PFSK-1 (cell line): Measurements from ENCODE around the gene MED27.

Experiments
- FOXP2 ChIP-seq: optimal IDR thresholded peaks from 2 replicates; pipeline ENCODE3; 2011; ENCODE audit warnings: borderline replicate concordance, control low read depth, inconsistent platforms; ENCODE audit not compliant: insufficient read depth; ENCODE audit errors: extremely low read length, extremely low read depth
- POLR2AphosphoS5 ChIP-seq: IDR thresholded peaks from 2 replicates; pipeline ENCODE4 v1.6.1; 2012; ENCODE audit warnings: low read depth, mild to moderate bottlenecking, control low read depth, low read length, moderate library complexity
- REST ChIP-seq, 2 experiments: IDR thresholded peaks; 2 replicates each; pipeline versions ENCODE4 v1.6.1 to v1.8.0; 2011 to 2012; ENCODE audit warnings: low read depth in 2 of 2, low read length in 2 of 2, control low read depth in 1 of 2, inconsistent platforms in 1 of 2, mild to moderate bottlenecking in 1 of 2, moderate library complexity in 1 of 2; ENCODE audit not compliant: insufficient read depth in 1 of 2
- SIN3A ChIP-seq: IDR thresholded peaks from 2 replicates; pipeline ENCODE4 v1.6.1; 2012; ENCODE audit warnings: mild to moderate bottlenecking, low read length, moderate library complexity, borderline replicate concordance; ENCODE audit not compliant: insufficient read depth
- TAF1 ChIP-seq: IDR thresholded peaks from 2 replicates; pipeline ENCODE4 v1.6.1; 2012; ENCODE audit warnings: low read length, control low read depth, borderline replicate concordance; ENCODE audit not compliant: insufficient read depth

MED27 gene

GRCh38 chr9:131925677-131926177 lies 153.9 kb downstream of the MED27 start:
- TF ChIP-seq POLR2AphosphoS5 (no peak), SIN3A (no peak), TAF1 (no peak), REST (IDR thresholded peaks at IDR 0.05; ENCODE audit: insufficient read depth in 1 of 2, low read depth in 2 of 2, low read length in 2 of 2) (no peak), FOXP2 (no peak)

- TF ChIP-seq FOXP2, result no peak
- TF ChIP-seq SIN3A, result no peak
- TF ChIP-seq REST (IDR thresholded peaks at IDR 0.05; ENCODE audit: insufficient read depth in 1 of 2, low read depth in 2 of 2, low read length in 2 of 2), result no peak
- TF ChIP-seq POLR2AphosphoS5, result no peak
- TF ChIP-seq TAF1, result no peak
Observed at GRCh38 chr9:131923766-131924165, 155.9 kb downstream of the MED27 start.

- TF ChIP-seq REST (IDR thresholded peaks at IDR 0.05; ENCODE audit: insufficient read depth in 1 of 2, low read depth in 2 of 2, low read length in 2 of 2) (no peak), TAF1 (no peak), SIN3A (no peak), POLR2AphosphoS5 (no peak), FOXP2 (no peak)
Observed at GRCh38 chr9:131923132-131923671, 156.5 kb downstream of the MED27 start.

- TF ChIP-seq TAF1, result no peak
- TF ChIP-seq REST (IDR thresholded peaks at IDR 0.05; ENCODE audit: insufficient read depth in 1 of 2, low read depth in 2 of 2, low read length in 2 of 2), result no peak
- TF ChIP-seq SIN3A, result no peak
Observed at GRCh38 chr9:131919216-131919615, 160.5 kb downstream of the MED27 start.

- TF ChIP-seq POLR2AphosphoS5 (no peak), REST (IDR thresholded peaks at IDR 0.05; ENCODE audit: insufficient read depth in 1 of 2, low read depth in 2 of 2, low read length in 2 of 2) (no peak), TAF1 (no peak), FOXP2 (no peak), SIN3A (no peak)
Observed at GRCh38 chr9:131918481-131918880, 161.2 kb downstream of the MED27 start.
